A549 (cell line): ENCODE data around the gene TBC1D21. TPM values are rescaled to one million over a fixed set of nuclear protein-coding genes. Genes with fewer than 3 reads are reported as not detected.

Experiments used
- ATAC-seq, 2 experiments: fragments of 200-7000 bp in 1 of 2; fragments of >200 bp in 1 of 2; cut with Nextera tagmentation in 1 of 2; cut with Tn5 transposase in 1 of 2; 3 replicates each; pipeline versions ENCODE4 v1.8.0 to v1.9.1; 2018 to 2020; ENCODE audit warnings: mild to moderate bottlenecking in 1 of 2, moderate library complexity in 1 of 2
- CTCF ChIA-PET: fragments of 300-600 bp; sonication (Branson Sonifier 250); formaldehyde crosslinking; extraction: SDS; loops from one replicate; lab custom pipeline; 2021; ENCODE audit warnings: antibody characterized with exemption, inconsistent platforms; lab: Yijun Ruan, JAX
- POLR2A ChIA-PET: fragments of 350-600 bp; formaldehyde crosslinking; extraction: SDS; loops from one replicate; lab custom pipeline; 2021; ENCODE audit warnings: antibody characterized with exemption, inconsistent platforms; lab: Yijun Ruan, JAX
- DNase-seq, 2 experiments: peaks; one replicate each; pipeline versions ENCODE4 v3.0.0 to v3.0.0-alpha.2; 2011 to 2016; ENCODE audit warnings: low read depth in 1 of 2, low spot score in 1 of 2
- FAIRE-seq: peaks from 2 replicates; lab custom pipeline; 2011; peaks lifted over from hg19 to GRCh38; lab: Jason Lieb, UNC
- H3K27ac ChIP-seq, 2 experiments: fragments of >200 bp; sonication (Bioruptor Twin); formaldehyde crosslinking; 3 replicates each; pipeline ENCODE4 v1.5.1; 2016 to 2017
- H3K4me1 ChIP-seq: fragments of >200 bp; sonication (Bioruptor Twin); formaldehyde crosslinking; 3 replicates; pipeline ENCODE4 v1.6.1; 2016
- H3K4me2 ChIP-seq: fragments of >200 bp; sonication (Bioruptor Twin); formaldehyde crosslinking; 3 replicates; pipeline ENCODE4 v1.6.1; 2016
- H3K4me3 ChIP-seq: fragments of >200 bp; sonication (Bioruptor Twin); formaldehyde crosslinking; 3 replicates; pipeline ENCODE4 v1.5.1; 2016
- H3K9me3 ChIP-seq: fragments of >200 bp; sonication (Bioruptor Twin); formaldehyde crosslinking; 3 replicates; pipeline ENCODE4 v1.6.1; 2016
- ATOH8 ChIP-seq: fragments of 250-450 bp; sonication (Bioruptor Pico); IDR thresholded peaks from 2 replicates; pipeline ENCODE4 v1.5.0; 2020; ENCODE audit warnings: low read depth, mild to moderate bottlenecking, moderate library complexity
- CBX2 ChIP-seq: fragments of 200-600 bp; sonication (generic); IDR thresholded peaks from 2 replicates; pipeline ENCODE4 v1.6.1; 2016; ENCODE audit warnings: low read depth, mild to moderate bottlenecking, borderline replicate concordance
- CBX8 ChIP-seq: fragments of 200-600 bp; sonication (generic); IDR thresholded peaks from 2 replicates; pipeline ENCODE4 v1.6.1; 2016
- EHF ChIP-seq: fragments of 250-450 bp; sonication (Bioruptor Pico); IDR thresholded peaks from 2 replicates; pipeline ENCODE4 v1.5.0; 2020; ENCODE audit warnings: mild to moderate bottlenecking
- EHMT2 ChIP-seq: fragments of 200-600 bp; sonication (generic); IDR thresholded peaks from 2 replicates; pipeline ENCODE4 v1.6.1; 2016; ENCODE audit warnings: antibody characterized with exemption, low read depth, mild to moderate bottlenecking, moderate library complexity
- ELK1 ChIP-seq: fragments of 150-350 bp; IDR thresholded peaks from 2 replicates; pipeline ENCODE4 v1.6.1; 2014; ENCODE audit warnings: low read depth, mild to moderate bottlenecking, low read length
- EP300 ChIP-seq, 2 experiments: fragments of >200 bp; sonication (Bioruptor Twin); formaldehyde crosslinking; IDR thresholded peaks; 2 replicates in 1 of 2; 3 replicates in 1 of 2; pipeline ENCODE4 v1.6.1; 2016 to 2017
- FOXS1 ChIP-seq: fragments of 250-450 bp; sonication (Bioruptor Pico); IDR thresholded peaks from 2 replicates; pipeline ENCODE4 v1.5.0; 2020; ENCODE audit warnings: mild to moderate bottlenecking, moderate library complexity
- HDAC2 ChIP-seq: fragments of 200-600 bp; sonication (generic); IDR thresholded peaks from 2 replicates; pipeline ENCODE4 v1.6.1; 2016
- HES2 ChIP-seq: fragments of >200 bp; sonication (Bioruptor Twin); formaldehyde crosslinking; IDR thresholded peaks from 2 replicates; pipeline ENCODE4 v1.6.1; 2016
- HMGXB4 ChIP-seq: fragments of 250-450 bp; sonication (Bioruptor Pico); IDR thresholded peaks from 2 replicates; pipeline ENCODE4 v1.5.0; 2021; ENCODE audit warnings: mild to moderate bottlenecking, moderate library complexity, borderline replicate concordance
- HOXB13 ChIP-seq: fragments of 250-450 bp; sonication (Bioruptor Pico); IDR thresholded peaks from 2 replicates; pipeline ENCODE4 v1.5.0; 2020; ENCODE audit warnings: low read depth, mild to moderate bottlenecking, moderate library complexity
- MYC ChIP-seq: IDR thresholded peaks from 2 replicates; pipeline ENCODE4 v1.6.1; 2012; ENCODE audit warnings: mild to moderate bottlenecking, inconsistent platforms, low read length, improper control_type of control experiment, borderline replicate concordance
- NPAS2 ChIP-seq: fragments of 250-450 bp; sonication (Bioruptor Pico); IDR thresholded peaks from 2 replicates; pipeline ENCODE4 v1.8.0; 2022; ENCODE audit warnings: mild to moderate bottlenecking, moderate library complexity, borderline replicate concordance
- PBX3 ChIP-seq: IDR thresholded peaks from 2 replicates; pipeline ENCODE4 v1.6.1; 2012
- POLR2A ChIP-seq: IDR thresholded peaks from 2 replicates; pipeline ENCODE4 v1.6.1; 2012; ENCODE audit warnings: mild to moderate bottlenecking, low read length
- RARB ChIP-seq: fragments of 250-450 bp; sonication (Bioruptor Pico); IDR thresholded peaks from 2 replicates; pipeline ENCODE4 v1.8.0; 2021; ENCODE audit warnings: mild to moderate bottlenecking, moderate library complexity
- RCOR1 ChIP-seq: fragments of 150-350 bp; IDR thresholded peaks from 2 replicates; pipeline ENCODE4 v1.6.1; 2014; ENCODE audit warnings: antibody characterized with exemption, low read length, low read depth
- RFX5 ChIP-seq: fragments of 450-650 bp; IDR thresholded peaks from 2 replicates; pipeline ENCODE4 v1.7.1; 2014; ENCODE audit warnings: antibody characterized with exemption, mild to moderate bottlenecking, moderate library complexity
- TP53 ChIP-seq: fragments of 250-450 bp; sonication (Bioruptor Pico); IDR thresholded peaks from 2 replicates; pipeline ENCODE4 v1.5.0; 2021; ENCODE audit warnings: mild to moderate bottlenecking, moderate library complexity
- USF2 ChIP-seq: fragments of 450-650 bp; IDR thresholded peaks from 2 replicates; pipeline ENCODE4 v1.6.1; 2014; ENCODE audit warnings: antibody characterized with exemption
- ZC3H11A ChIP-seq: fragments of 450-650 bp; IDR thresholded peaks from 2 replicates; pipeline ENCODE4 v1.6.1; 2014; ENCODE audit warnings: antibody characterized with exemption, mild to moderate bottlenecking
- ZFP36 ChIP-seq: fragments of 450-650 bp; IDR thresholded peaks from 2 replicates; pipeline ENCODE4 v1.6.1; 2014; ENCODE audit warnings: borderline replicate concordance; ENCODE audit not compliant: partially characterized antibody
- ZNF302 ChIP-seq: fragments of 250-450 bp; sonication (Bioruptor Pico); IDR thresholded peaks from 2 replicates; pipeline ENCODE4 v1.9.0; 2021; ENCODE audit warnings: inconsistent platforms, mild to moderate bottlenecking, moderate library complexity
- WGBS: methylation state at CpG from one replicate; pipeline ENCODE4 v1.1.6; 2017; ENCODE audit errors: missing lambda C conversion rate; 5-methylcytosine and 5-hydroxymethylcytosine counted together
- polyA plus RNA-seq, 4 experiments: library from polyadenylated mRNA; depleted of rRNA in 3 of 4; stranded (reverse); fragments of >200 nt; fragmentation: RNase III in 1 of 4; extraction: RNeasy Plus Mini Kit Qiagen cat#74134 plus additional on column Dnase treatment in 1 of 4; gene quantifications; 2 replicates in 3 of 4; 3 replicates in 1 of 4; pipeline ENCODE4 v1.2.3, GENCODE V29; 2011 to 2017

TBC1D21 gene
- polyA plus RNA-seq, 2 of the 4 experiments (the other 2 are of a cell fraction): not detected

GRCh38 chr15:73865904-73866303, 7.5 kb upstream of the TBC1D21 start:
- no peak for DNase-seq
- Histone ChIP-seq H3K27ac (no peak overlapping the region), H3K4me3 (no peak overlapping the region), H3K4me2 (no peak overlapping the region), H3K4me1 (no peaks in the 10 kb centered on the region), H3K9me3 (no peaks in the 10 kb centered on the region)
- TF ChIP-seq RCOR1 (no peak), HOXB13 (no peak), HDAC2 (no peak), ATOH8 (CRISPR knock-in tag) (no peak), RFX5 (no peak), FOXS1 (no peak), EP300 (IDR thresholded peaks at IDR 0.05) (no peak), HMGXB4 (CRISPR knock-in tag) (no peak), RARB (CRISPR knock-in tag) (no peak), USF2 (no peak), NPAS2 (CRISPR knock-in tag) (no peak), PBX3 (no peak), CBX2 (no peak), HES2 (no peak)
- ChIA-PET POLR2A (no interaction called here), CTCF (interaction anchor here (1.0 to 1.7 kb wide), 5 partner anchors 8 to 166 kb away, joined by 3 to 4 read pairs (median 4); no protein-coding TSS in a partner anchor)
- ATAC-seq: no peak
- no peak for FAIRE-seq
- WGBS: 9% methylated on average over 6 of the region's 6 CpGs

- ChIA-PET CTCF (interaction anchor here (0.6 to 1.7 kb wide), 4 partner anchors 12 to 593 kb away, joined by 3 to 4 read pairs (median 3); no protein-coding TSS in a partner anchor), POLR2A (no interaction called here)
- no peak for DNase-seq
Measured at GRCh38 chr15:73866481-73866880, 6.9 kb upstream of the TBC1D21 start.

GRCh38 chr15:73866881-73867410, 6.4 kb upstream of the TBC1D21 start:
- Histone ChIP-seq H3K27ac (no peak overlapping the region), H3K9me3 (no peaks in the 10 kb centered on the region), H3K4me3 (no peak overlapping the region), H3K4me1 (no peaks in the 10 kb centered on the region), H3K4me2 (no peak overlapping the region)
- TF ChIP-seq TP53 (no peak), RARB (CRISPR knock-in tag) (no peak), EHF (CRISPR knock-in tag) (no peak), EHMT2 (no peak), MYC (no peak), RCOR1 (no peak), POLR2A (no peak), ELK1 (no peak), PBX3 (no peak)
- POLR2A ChIA-PET: no interaction called here
- DNase-seq (no peak), ATAC-seq (no peak), FAIRE-seq (no peak)
- 12% methylated on average over 6 of the region's 6 CpGs for WGBS
- CTCF ChIA-PET: interaction anchor here (0.6 to 1.2 kb wide), 3 partner anchors 13 to 594 kb away, joined by 3 read pairs; no protein-coding TSS in a partner anchor

More at GRCh38 chr15:73866481-73866880, 6.9 kb upstream of the TBC1D21 start:
- Histone ChIP-seq H3K4me1 (no peaks in the 10 kb centered on the region), H3K27ac (no peak overlapping the region), H3K9me3 (no peaks in the 10 kb centered on the region), H3K4me3 (no peak overlapping the region), H3K4me2 (no peak overlapping the region)
- FAIRE-seq: no peak
- no peak for TF ChIP-seq CBX8
- TF ChIP-seq ZC3H11A: no peak
- no peak for TF ChIP-seq CBX2
- TF ChIP-seq ZNF302: no peak
- TF ChIP-seq ZFP36: no peak
- 5% methylated on average over 2 of the region's 2 CpGs for WGBS
- ATAC-seq: no peak
